ENCODE measurements around the gene LRRC3. TPM values are rescaled to one million over a fixed set of nuclear protein-coding genes. Genes with fewer than 3 reads are reported as not detected.

LRRC3 gene
- total and polyA plus RNA-seq, 4 donors, result 3.0 to 14.2 (median 7.5) TPM

DNA sequence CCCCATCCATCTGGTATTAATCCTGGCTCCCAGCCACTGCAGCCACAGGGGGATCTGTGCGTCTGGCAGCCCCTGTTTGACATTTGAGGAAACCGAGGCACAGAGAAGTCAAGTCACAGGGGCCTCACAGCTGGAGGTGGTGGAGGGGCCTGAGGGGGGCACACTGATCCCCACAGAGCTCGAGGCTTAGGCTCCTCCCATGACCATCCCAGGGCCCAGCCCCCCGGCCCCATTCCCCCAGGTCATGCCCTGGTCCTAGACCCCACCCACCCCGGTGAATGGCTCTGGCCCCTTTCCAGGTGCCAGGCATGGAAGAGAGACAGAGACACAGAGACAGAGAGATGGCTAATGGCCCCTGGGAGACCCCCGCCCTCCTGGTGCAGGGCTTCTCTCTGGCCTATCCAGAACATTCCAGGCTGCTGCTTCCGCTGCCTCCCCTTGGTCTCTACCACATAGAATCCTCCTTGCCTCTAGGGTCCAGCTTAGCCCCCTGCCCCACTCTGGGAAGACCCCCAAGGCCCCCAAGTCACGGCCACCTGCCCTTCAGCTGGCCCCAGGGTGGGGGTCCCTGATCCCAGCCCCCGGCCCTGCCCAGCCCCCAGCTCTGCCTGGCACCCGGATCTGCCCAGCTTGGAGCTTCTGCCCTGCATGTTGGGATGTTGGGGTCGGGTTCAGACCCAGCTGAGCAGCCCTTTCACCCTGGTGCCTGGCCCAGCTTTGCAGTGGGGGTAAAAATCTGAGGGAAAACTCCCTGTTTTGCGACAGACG, 29.2 kb upstream of the LRRC3 start (continued):
- TF ChIP-seq FOXA1 (IDR thresholded peaks at IDR 0.05) (no peak), EGR1 (IDR thresholded peaks at IDR 0.05; ENCODE audit: low read depth in 2 of 2) (no peak)

DNA sequence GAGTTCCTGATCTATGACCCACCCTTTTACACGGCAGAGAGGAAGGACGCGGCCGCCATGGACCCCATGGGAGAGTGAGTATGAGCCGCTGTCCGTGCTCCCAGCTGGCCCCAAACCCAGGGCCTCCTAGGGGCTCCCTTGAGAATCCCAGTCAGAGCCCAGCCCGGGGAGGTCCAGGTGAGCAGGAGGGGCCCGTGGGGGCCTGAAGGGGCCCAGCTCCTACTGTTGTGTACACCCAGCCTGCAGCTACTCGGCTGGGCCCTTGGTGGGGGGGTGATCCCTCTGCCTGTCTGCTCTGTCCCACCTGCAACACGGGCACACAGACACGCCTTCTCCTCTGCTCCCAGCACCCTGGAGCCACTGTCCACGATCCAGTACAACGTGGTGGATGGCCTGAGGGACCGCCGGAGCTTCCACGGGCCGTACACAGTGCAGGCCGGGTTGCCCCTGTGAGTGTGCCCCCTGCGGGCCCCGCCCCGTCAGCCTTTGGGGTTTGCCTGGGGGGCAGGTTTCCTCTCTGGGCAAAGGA, 28.6 kb upstream of the LRRC3 start:
- Histone ChIP-seq H3K27me3 (ENCODE audit: control insufficient read depth in 4 of 4, insufficient read depth in 4 of 4, low read length in 3 of 4) (no peaks in the 10 kb centered on the region), H3K27ac (ENCODE audit: low read depth in 1 of 2, low read length in 2 of 2) (no peak overlapping the region), H3K9ac (ENCODE audit: low read depth in 1 of 2, low read length in 2 of 2) (no peak overlapping the region), H3K36me3 (ENCODE audit: control insufficient read depth in 4 of 4, insufficient read depth in 3 of 4, low read depth in 1 of 4, low read length in 3 of 4) (no peaks in the 10 kb centered on the region), H3K4me3 (ENCODE audit: low read depth in 1 of 3, low read length in 3 of 3) (no peak overlapping the region), H3K9me3 (ENCODE audit: control insufficient read depth in 4 of 4, low read length in 3 of 4) (no peaks in the 10 kb centered on the region), H3K4me1 (ENCODE audit: control insufficient read depth in 4 of 4, insufficient read depth in 4 of 4, low read length in 3 of 4) (no peaks in the 10 kb centered on the region)
- DNase-seq (ENCODE audit: low spot score), result no peak
- WGBS, result 90% methylated on average over 21 of the region's 21 CpGs
- TF ChIP-seq TAF1 (conservative IDR thresholded peaks at IDR 0.05), result no peak
- no peak for TF ChIP-seq REST (IDR thresholded peaks at IDR 0.05)
- TF ChIP-seq HNF4A (conservative IDR thresholded peaks at IDR 0.05), result no peak
- TF ChIP-seq RXRA (IDR thresholded peaks at IDR 0.05), result no peak
- no peak for TF ChIP-seq SP1 (IDR thresholded peaks at IDR 0.05)
- no peak for TF ChIP-seq JUND (IDR thresholded peaks at IDR 0.05)
- TF ChIP-seq HNF4G (IDR thresholded peaks at IDR 0.05), result no peak
- no peak for TF ChIP-seq FOXA2 (IDR thresholded peaks at IDR 0.05)
- no peak for TF ChIP-seq YY1 (IDR thresholded peaks at IDR 0.05)
- no peak for TF ChIP-seq FOXA1 (IDR thresholded peaks at IDR 0.05)
- TF ChIP-seq GABPA (IDR thresholded peaks at IDR 0.05 in 1 of 2, conservative IDR thresholded peaks at IDR 0.05 in 1 of 2), result no peak

- DNase-seq (ENCODE audit: low spot score), result no peak
- H3K27me3 ChIP-seq (ENCODE audit: control insufficient read depth in 4 of 4, insufficient read depth in 4 of 4, low read length in 3 of 4), result no peaks in the 10 kb centered on the region
- H3K36me3 ChIP-seq (ENCODE audit: control insufficient read depth in 4 of 4, insufficient read depth in 3 of 4, low read depth in 1 of 4, low read length in 3 of 4), result no peaks in the 10 kb centered on the region
- no peak for TF ChIP-seq YY1 (IDR thresholded peaks at IDR 0.05)
- no peak for TF ChIP-seq CTCF (IDR thresholded peaks at IDR 0.05; ENCODE audit: low read depth, low read length, missing input control)
- TF ChIP-seq ATF3 (IDR thresholded peaks at IDR 0.05), result no peak
- no peak for TF ChIP-seq HNF4A (conservative IDR thresholded peaks at IDR 0.05)
- no peak for TF ChIP-seq HNF4G (IDR thresholded peaks at IDR 0.05)
- no peak for TF ChIP-seq EGR1 (IDR thresholded peaks at IDR 0.05; ENCODE audit: low read depth in 2 of 2)
- no peak for TF ChIP-seq FOXA2 (IDR thresholded peaks at IDR 0.05)
- H3K4me3 ChIP-seq (ENCODE audit: low read depth in 1 of 3, low read length in 3 of 3), result no peak overlapping the region
- no peaks in the 10 kb centered on the region for H3K9me3 ChIP-seq (ENCODE audit: control insufficient read depth in 4 of 4, low read length in 3 of 4)
- WGBS, result 94% methylated on average over 28 of the region's 28 CpGs
- H3K27ac ChIP-seq (ENCODE audit: low read depth in 1 of 2, low read length in 2 of 2), result no peak overlapping the region
- no peaks in the 10 kb centered on the region for H3K4me1 ChIP-seq (ENCODE audit: control insufficient read depth in 4 of 4, insufficient read depth in 4 of 4, low read length in 3 of 4)
- H3K9ac ChIP-seq (ENCODE audit: low read depth in 1 of 2, low read length in 2 of 2), result no peak overlapping the region
Observed at GRCh38 chr21:44427241-44428120, 27.8 kb upstream of the LRRC3 start.
